ENCODE results near the gene SCML2. TPM values are rescaled to one million over a fixed set of nuclear protein-coding genes. Genes with fewer than 3 reads are reported as not detected.

Gene SCML2
- total RNA-seq, 1 experiment from 2014 or later, result 7.1 TPM

DNA sequence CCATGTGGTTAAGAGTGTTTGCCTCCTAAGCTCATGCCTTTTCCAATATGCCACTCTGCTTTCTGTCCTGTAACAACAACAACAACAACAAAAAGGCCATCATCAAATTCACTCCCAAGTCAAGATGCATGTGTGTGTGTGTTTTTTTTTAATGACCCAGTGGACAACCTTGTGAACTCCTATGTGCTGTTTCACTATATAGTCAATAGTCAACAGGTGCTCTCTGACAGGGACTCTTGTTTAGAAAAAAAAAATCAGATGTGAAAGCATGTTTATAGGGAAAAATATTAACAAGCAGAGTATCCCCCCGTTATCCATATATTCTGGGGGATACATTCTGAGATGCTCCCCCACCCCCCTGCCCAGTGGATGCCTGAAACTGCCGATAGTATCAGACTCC lies 83.2 kb downstream of the SCML2 start:
- Histone ChIP-seq H3K4me3 (ENCODE audit: low read depth in 2 of 2, low read length in 2 of 2) (no peak overlapping the region), H3K4me1 (ENCODE audit: control insufficient read depth, insufficient read depth, low read length) (no peaks in the 10 kb centered on the region), H3K9me3 (ENCODE audit: control insufficient read depth, insufficient read depth, low read depth, low read length) (no peaks in the 10 kb centered on the region), H3K27me3 (ENCODE audit: control insufficient read depth, insufficient read depth, low read length) (no peaks in the 10 kb centered on the region), H3K36me3 (ENCODE audit: control insufficient read depth, insufficient read depth, low read length) (no peaks in the 10 kb centered on the region), H3K27ac (ENCODE audit: low read length) (no peak overlapping the region)
- no peak for DNase-seq (ENCODE audit: low read depth, low spot score)
- no peak for ATAC-seq
- intact Hi-C loops (cut with micrococcal nuclease; ENCODE audit: unreplicated experiment), result no loop called here
- TF ChIP-seq, protein P1, sequence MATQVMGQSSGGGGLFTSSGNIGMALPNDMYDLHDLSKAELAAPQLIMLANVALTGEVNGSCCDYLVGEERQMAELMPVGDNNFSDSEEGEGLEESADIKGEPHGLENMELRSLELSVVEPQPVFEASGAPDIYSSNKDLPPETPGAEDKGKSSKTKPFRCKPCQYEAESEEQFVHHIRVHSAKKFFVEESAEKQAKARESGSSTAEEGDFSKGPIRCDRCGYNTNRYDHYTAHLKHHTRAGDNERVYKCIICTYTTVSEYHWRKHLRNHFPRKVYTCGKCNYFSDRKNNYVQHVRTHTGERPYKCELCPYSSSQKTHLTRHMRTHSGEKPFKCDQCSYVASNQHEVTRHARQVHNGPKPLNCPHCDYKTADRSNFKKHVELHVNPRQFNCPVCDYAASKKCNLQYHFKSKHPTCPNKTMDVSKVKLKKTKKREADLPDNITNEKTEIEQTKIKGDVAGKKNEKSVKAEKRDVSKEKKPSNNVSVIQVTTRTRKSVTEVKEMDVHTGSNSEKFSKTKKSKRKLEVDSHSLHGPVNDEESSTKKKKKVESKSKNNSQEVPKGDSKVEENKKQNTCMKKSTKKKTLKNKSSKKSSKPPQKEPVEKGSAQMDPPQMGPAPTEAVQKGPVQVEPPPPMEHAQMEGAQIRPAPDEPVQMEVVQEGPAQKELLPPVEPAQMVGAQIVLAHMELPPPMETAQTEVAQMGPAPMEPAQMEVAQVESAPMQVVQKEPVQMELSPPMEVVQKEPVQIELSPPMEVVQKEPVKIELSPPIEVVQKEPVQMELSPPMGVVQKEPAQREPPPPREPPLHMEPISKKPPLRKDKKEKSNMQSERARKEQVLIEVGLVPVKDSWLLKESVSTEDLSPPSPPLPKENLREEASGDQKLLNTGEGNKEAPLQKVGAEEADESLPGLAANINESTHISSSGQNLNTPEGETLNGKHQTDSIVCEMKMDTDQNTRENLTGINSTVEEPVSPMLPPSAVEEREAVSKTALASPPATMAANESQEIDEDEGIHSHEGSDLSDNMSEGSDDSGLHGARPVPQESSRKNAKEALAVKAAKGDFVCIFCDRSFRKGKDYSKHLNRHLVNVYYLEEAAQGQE (IDR thresholded peaks at IDR 0.05; ENCODE audit: insufficient read depth in 1 of 2, low read depth in 2 of 2, low read length in 1 of 2), result no peak
- TF ChIP-seq SIN3A (IDR thresholded peaks at IDR 0.05; ENCODE audit: borderline replicate concordance, insufficient read depth, low read depth, low read length) (no peak), POLR2AphosphoS5 (IDR thresholded peaks at IDR 0.05; ENCODE audit: low read depth, low read length) (no peak), TCF7L2 (IDR thresholded peaks at IDR 0.05; ENCODE audit: low read depth, low read length) (no peak)
- TF ChIP-seq, protein P2, sequence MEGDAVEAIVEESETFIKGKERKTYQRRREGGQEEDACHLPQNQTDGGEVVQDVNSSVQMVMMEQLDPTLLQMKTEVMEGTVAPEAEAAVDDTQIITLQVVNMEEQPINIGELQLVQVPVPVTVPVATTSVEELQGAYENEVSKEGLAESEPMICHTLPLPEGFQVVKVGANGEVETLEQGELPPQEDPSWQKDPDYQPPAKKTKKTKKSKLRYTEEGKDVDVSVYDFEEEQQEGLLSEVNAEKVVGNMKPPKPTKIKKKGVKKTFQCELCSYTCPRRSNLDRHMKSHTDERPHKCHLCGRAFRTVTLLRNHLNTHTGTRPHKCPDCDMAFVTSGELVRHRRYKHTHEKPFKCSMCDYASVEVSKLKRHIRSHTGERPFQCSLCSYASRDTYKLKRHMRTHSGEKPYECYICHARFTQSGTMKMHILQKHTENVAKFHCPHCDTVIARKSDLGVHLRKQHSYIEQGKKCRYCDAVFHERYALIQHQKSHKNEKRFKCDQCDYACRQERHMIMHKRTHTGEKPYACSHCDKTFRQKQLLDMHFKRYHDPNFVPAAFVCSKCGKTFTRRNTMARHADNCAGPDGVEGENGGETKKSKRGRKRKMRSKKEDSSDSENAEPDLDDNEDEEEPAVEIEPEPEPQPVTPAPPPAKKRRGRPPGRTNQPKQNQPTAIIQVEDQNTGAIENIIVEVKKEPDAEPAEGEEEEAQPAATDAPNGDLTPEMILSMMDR (IDR thresholded peaks at IDR 0.05), result no peak
- in situ Hi-C loops (cut with HindIII; ENCODE audit: low pct_unique_long_range_greater_than_20kb, low sequenced_read_pairs), result no loop called here
- BruUV-seq (replicated peaks), result no TSS peak
- POLR2A ChIA-PET, result no interaction called here
- CTCF ChIA-PET, result no interaction called here

DNA sequence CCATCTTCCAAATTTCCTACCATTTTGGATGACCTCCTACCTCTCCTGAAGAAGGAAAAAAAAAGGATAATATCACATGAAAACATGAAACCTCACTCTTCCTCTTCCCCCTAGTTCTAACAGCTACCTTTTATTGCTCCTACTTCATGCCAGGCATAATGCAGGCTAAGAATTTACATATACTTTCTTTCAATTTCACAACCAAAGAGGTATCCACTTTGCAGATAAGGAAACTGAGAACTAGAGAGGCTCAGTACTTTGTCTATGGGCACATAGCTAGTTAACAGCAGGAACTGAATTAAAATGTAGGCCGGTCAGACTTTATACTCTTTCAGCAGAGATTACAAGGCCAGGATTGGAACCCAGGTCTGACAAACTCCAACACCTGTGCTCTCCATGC lies 99.4 kb downstream of the SCML2 start:
- no peaks in the 10 kb centered on the region for H3K4me1 ChIP-seq (ENCODE audit: control insufficient read depth, insufficient read depth, low read length)
- no peak overlapping the region for H3K27ac ChIP-seq (ENCODE audit: low read length)
- no peaks in the 10 kb centered on the region for H3K36me3 ChIP-seq (ENCODE audit: control insufficient read depth, insufficient read depth, low read length)
- ATAC-seq (no peak), DNase-seq (ENCODE audit: low read depth, low spot score) (no peak)
- intact Hi-C loops (cut with micrococcal nuclease; ENCODE audit: unreplicated experiment), result no loop called here
- ChIA-PET POLR2A (no interaction called here), CTCF (no interaction called here)
- TF ChIP-seq SIN3A (IDR thresholded peaks at IDR 0.05; ENCODE audit: borderline replicate concordance, insufficient read depth, low read depth, low read length) (no peak), POLR2AphosphoS5 (IDR thresholded peaks at IDR 0.05; ENCODE audit: low read depth, low read length) (no peak), TCF7L2 (IDR thresholded peaks at IDR 0.05; ENCODE audit: low read depth, low read length) (no peak)
- TF ChIP-seq, protein P2 (IDR thresholded peaks at IDR 0.05), result no peak
- TF ChIP-seq, protein P1 (IDR thresholded peaks at IDR 0.05; ENCODE audit: insufficient read depth in 1 of 2, low read depth in 2 of 2, low read length in 1 of 2), result no peak
- no peak overlapping the region for H3K4me3 ChIP-seq (ENCODE audit: low read depth in 2 of 2, low read length in 2 of 2)
- no peaks in the 10 kb centered on the region for H3K9me3 ChIP-seq (ENCODE audit: control insufficient read depth, insufficient read depth, low read depth, low read length)
- no TSS peak for BruUV-seq (replicated peaks)
- in situ Hi-C loops (cut with HindIII; ENCODE audit: low pct_unique_long_range_greater_than_20kb, low sequenced_read_pairs), result no loop called here
- H3K27me3 ChIP-seq (ENCODE audit: control insufficient read depth, insufficient read depth, low read length), result no peaks in the 10 kb centered on the region

Data from Panc1 (cell line).